ENCODE data around the gene ATXN10.
"Not testable (repeated sequence)": the region's sequence is repeated elsewhere in the genome, so short reads cannot be mapped to it uniquely, and the experiment has no call there.

ATXN10 gene

GRCh38 chr22:45650721-45651120, 20.9 kb upstream of the ATXN10 start:
- no peak overlapping the region for H3K4me3 ChIP-seq (ENCODE audit: control insufficient read depth, low read depth, low read length)
- DNase-seq (ENCODE audit: low read depth), result no peak
- TF ChIP-seq CTCF (conservative IDR thresholded peaks at IDR 0.05; ENCODE audit: control insufficient read depth, insufficient read depth, low read depth, low read length), result no peak

GRCh38 chr22:45651931-45652528, 19.6 kb upstream of the ATXN10 start:
- no peak for TF ChIP-seq CTCF (conservative IDR thresholded peaks at IDR 0.05; ENCODE audit: control insufficient read depth, insufficient read depth, low read depth, low read length)
- no peak overlapping the region for H3K4me3 ChIP-seq (ENCODE audit: control insufficient read depth, low read depth, low read length)
- DNase-seq (ENCODE audit: low read depth), result no peak

GRCh38 chr22:45656577-45656976, 15.1 kb upstream of the ATXN10 start:
- no peak for TF ChIP-seq CTCF (conservative IDR thresholded peaks at IDR 0.05; ENCODE audit: control insufficient read depth, insufficient read depth, low read depth, low read length)
- no peak for DNase-seq (ENCODE audit: low read depth)
- H3K4me3 ChIP-seq (ENCODE audit: control insufficient read depth, low read depth, low read length), result no peak overlapping the region

- TF ChIP-seq CTCF (conservative IDR thresholded peaks at IDR 0.05; ENCODE audit: control insufficient read depth, insufficient read depth, low read depth, low read length), result no peak
- H3K4me3 ChIP-seq (ENCODE audit: control insufficient read depth, low read depth, low read length), result no peak overlapping the region
- no peak for DNase-seq (ENCODE audit: low read depth)
Observed at GRCh38 chr22:45657701-45658100, 13.9 kb upstream of the ATXN10 start.

GRCh38 chr22:45664136-45664646, 7.4 kb upstream of the ATXN10 start:
- no peak overlapping the region for H3K4me3 ChIP-seq (ENCODE audit: control insufficient read depth, low read depth, low read length)
- no peak for DNase-seq (ENCODE audit: low read depth)
- TF ChIP-seq CTCF (conservative IDR thresholded peaks at IDR 0.05; ENCODE audit: control insufficient read depth, insufficient read depth, low read depth, low read length), result no peak

GRCh38 chr22:45667486-45667885, 4.1 kb upstream of the ATXN10 start:
- no peak for TF ChIP-seq CTCF (conservative IDR thresholded peaks at IDR 0.05; ENCODE audit: control insufficient read depth, insufficient read depth, low read depth, low read length)
- DNase-seq (ENCODE audit: low read depth), result no peak
- no peak overlapping the region for H3K4me3 ChIP-seq (ENCODE audit: control insufficient read depth, low read depth, low read length)

GRCh38 chr22:45670363-45670762, 1.3 kb upstream of the ATXN10 start:
- not testable (repeated sequence) for DNase-seq (ENCODE audit: low read depth); H3K4me3 ChIP-seq (ENCODE audit: control insufficient read depth, low read depth, low read length)

All from fibroblast of mammary gland (primary cell).